ENCODE results near the gene KIN.
"Not testable (repeated sequence)": the region's sequence is repeated elsewhere in the genome, so short reads cannot be mapped to it uniquely, and the experiment has no call there.

The KIN gene

GRCh38 chr10:7752251-7752650 is 35.5 kb downstream of the KIN start:
- H3K79me2 ChIP-seq (ENCODE audit: low read length), result no peaks in the 10 kb centered on the region
- TF ChIP-seq CTCF (IDR thresholded peaks at IDR 0.05; ENCODE audit: low read depth, low read length) (no peak), EZH2phosphoT487 (IDR thresholded peaks at IDR 0.05; ENCODE audit: low read depth) (no peak)
- H3K4me2 ChIP-seq (ENCODE audit: low read length), result no peak overlapping the region
- H3K36me3 ChIP-seq (replicated peaks; ENCODE audit: low read depth, low read length), result no peaks in the 10 kb centered on the region
- H3K9me3 ChIP-seq (ENCODE audit: insufficient read depth, low read length), result no peaks in the 10 kb centered on the region
- H3K27ac ChIP-seq (ENCODE audit: low read length), result no peak overlapping the region
- H3K4me1 ChIP-seq (ENCODE audit: low read length), result no peaks in the 10 kb centered on the region
- H3K9ac ChIP-seq (ENCODE audit: low read length), result no peak overlapping the region
- no peak overlapping the region for H2AFZ ChIP-seq (ENCODE audit: low read depth, low read length)
- H3K4me3 ChIP-seq (ENCODE audit: low read length), result no peak overlapping the region
- no peaks in the 10 kb centered on the region for H3K27me3 ChIP-seq (ENCODE audit: low read depth, low read length)
- no peaks in the 10 kb centered on the region for H4K20me1 ChIP-seq (ENCODE audit: insufficient read depth, low read length)

DNA sequence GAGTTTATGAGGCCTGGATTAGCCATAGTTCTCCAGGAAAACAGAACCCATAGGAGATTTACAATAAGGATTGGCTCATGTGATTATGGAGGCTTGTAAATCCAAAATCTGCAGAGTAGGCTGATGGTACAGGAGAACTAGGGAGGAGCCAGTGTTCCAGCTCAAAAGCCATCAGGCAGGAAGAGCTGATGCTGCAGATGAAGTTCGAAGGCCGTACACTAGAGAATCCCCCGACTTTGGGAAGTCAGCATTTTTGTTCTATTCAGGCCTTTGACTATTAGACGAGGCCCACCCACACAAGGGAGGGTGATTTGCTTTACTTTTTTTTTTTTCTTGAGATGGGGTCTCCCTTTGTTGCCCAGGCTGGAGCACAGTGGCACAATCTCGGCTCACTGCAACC is 37.6 kb downstream of the KIN start:
- TF ChIP-seq CTCF (IDR thresholded peaks at IDR 0.05; ENCODE audit: low read depth, low read length) (no peak), EZH2phosphoT487 (IDR thresholded peaks at IDR 0.05; ENCODE audit: low read depth) (no peak)
- Histone ChIP-seq H3K36me3 (replicated peaks; ENCODE audit: low read depth, low read length) (no peaks in the 10 kb centered on the region), H3K4me2 (ENCODE audit: low read length) (no peak overlapping the region), H3K27ac (ENCODE audit: low read length) (no peak overlapping the region), H3K9ac (ENCODE audit: low read length) (no peak overlapping the region), H3K4me3 (ENCODE audit: low read length) (no peak overlapping the region), H3K27me3 (ENCODE audit: low read depth, low read length) (no peaks in the 10 kb centered on the region), H2AFZ (ENCODE audit: low read depth, low read length) (no peak overlapping the region), H4K20me1 (ENCODE audit: insufficient read depth, low read length) (no peaks in the 10 kb centered on the region), H3K79me2 (ENCODE audit: low read length) (no peaks in the 10 kb centered on the region), H3K4me1 (ENCODE audit: low read length) (no peaks in the 10 kb centered on the region), H3K9me3 (ENCODE audit: insufficient read depth, low read length) (no peaks in the 10 kb centered on the region)

- H3K27me3 ChIP-seq (ENCODE audit: low read depth, low read length); H3K4me3 ChIP-seq (ENCODE audit: low read length); H3K36me3 ChIP-seq (replicated peaks; ENCODE audit: low read depth, low read length); H3K27ac ChIP-seq (ENCODE audit: low read length); H2AFZ ChIP-seq (ENCODE audit: low read depth, low read length); H3K9me3 ChIP-seq (ENCODE audit: insufficient read depth, low read length); H3K4me1 ChIP-seq (ENCODE audit: low read length); H3K9ac ChIP-seq (ENCODE audit: low read length); H4K20me1 ChIP-seq (ENCODE audit: insufficient read depth, low read length); H3K79me2 ChIP-seq (ENCODE audit: low read length); H3K4me2 ChIP-seq (ENCODE audit: low read length): not testable (repeated sequence)
Observed at GRCh38 chr10:7748637-7749036, 39.2 kb downstream of the KIN start.

GRCh38 chr10:7744307-7744706 is 43.5 kb downstream of the KIN start:
- Histone ChIP-seq H3K4me1 (ENCODE audit: low read length) (no peaks in the 10 kb centered on the region), H3K27ac (ENCODE audit: low read length) (no peak overlapping the region), H4K20me1 (ENCODE audit: insufficient read depth, low read length) (no peaks in the 10 kb centered on the region), H3K9me3 (ENCODE audit: insufficient read depth, low read length) (no peaks in the 10 kb centered on the region), H3K9ac (ENCODE audit: low read length) (no peak overlapping the region), H2AFZ (ENCODE audit: low read depth, low read length) (no peak overlapping the region), H3K27me3 (ENCODE audit: low read depth, low read length) (no peaks in the 10 kb centered on the region), H3K4me2 (ENCODE audit: low read length) (no peak overlapping the region), H3K4me3 (ENCODE audit: low read length) (no peak overlapping the region), H3K79me2 (ENCODE audit: low read length) (no peaks in the 10 kb centered on the region), H3K36me3 (replicated peaks; ENCODE audit: low read depth, low read length) (no peaks in the 10 kb centered on the region)
- TF ChIP-seq EZH2phosphoT487 (IDR thresholded peaks at IDR 0.05; ENCODE audit: low read depth) (no peak), CTCF (IDR thresholded peaks at IDR 0.05; ENCODE audit: low read depth, low read length) (no peak)
